HEK293 (cell line): Measurements from ENCODE around the gene TDRKH.

Experiments used
- AEBP2 ChIP-seq: fragments of 450-650 bp; formaldehyde crosslinking; IDR thresholded peaks from 2 replicates; pipeline ENCODE4 v1.5.1; 2016; ENCODE audit warnings: missing biosample characterization, missing genetic modification characterization, borderline replicate concordance
- ATF2 ChIP-seq: fragments of 450-650 bp; formaldehyde crosslinking; IDR thresholded peaks from 2 replicates; pipeline ENCODE4 v1.5.1; 2016; ENCODE audit warnings: missing biosample characterization, missing genetic modification characterization, low read depth
- BCL11B ChIP-seq: fragments of 450-650 bp; formaldehyde crosslinking; IDR thresholded peaks from 2 replicates; pipeline ENCODE4 v1.5.1; 2016; ENCODE audit warnings: low read depth, missing biosample characterization, missing genetic modification characterization
- ELK4 ChIP-seq: IDR thresholded peaks from 2 replicates; pipeline ENCODE4 v1.6.1; 2011; ENCODE audit warnings: mild to moderate bottlenecking, low read depth, low read length, borderline replicate concordance
- GLI4 ChIP-seq: fragments of 450-650 bp; formaldehyde crosslinking; IDR thresholded peaks from 2 replicates; pipeline ENCODE4 v1.5.1; 2016; ENCODE audit warnings: missing biosample characterization, missing genetic modification characterization
- GLIS1 ChIP-seq: fragments of 450-650 bp; formaldehyde crosslinking; IDR thresholded peaks from 2 replicates; pipeline ENCODE4 v1.5.1; 2016; ENCODE audit warnings: missing biosample characterization, missing genetic modification characterization
- KLF10 ChIP-seq: fragments of 450-650 bp; IDR thresholded peaks from 2 replicates; pipeline ENCODE4 v1.5.1; 2018; ENCODE audit warnings: missing biosample characterization, mild to moderate bottlenecking, missing genetic modification characterization
- PRDM10 ChIP-seq: fragments of 450-650 bp; formaldehyde crosslinking; IDR thresholded peaks from 2 replicates; pipeline ENCODE4 v1.5.1; 2016; ENCODE audit warnings: missing biosample characterization, missing genetic modification characterization
- SCRT2 ChIP-seq: fragments of 450-650 bp; formaldehyde crosslinking; IDR thresholded peaks from 2 replicates; pipeline ENCODE4 v1.5.1; 2016; ENCODE audit warnings: missing biosample characterization, missing genetic modification characterization
- SP7 ChIP-seq: fragments of 450-650 bp; formaldehyde crosslinking; IDR thresholded peaks from 2 replicates; pipeline ENCODE4 v1.5.1; 2016; ENCODE audit warnings: missing biosample characterization, missing genetic modification characterization
- WT1 ChIP-seq: fragments of 450-650 bp; formaldehyde crosslinking; IDR thresholded peaks from 2 replicates; pipeline ENCODE4 v1.5.1; 2016; ENCODE audit warnings: missing biosample characterization, missing genetic modification characterization
- YY2 ChIP-seq: fragments of 450-650 bp; formaldehyde crosslinking; IDR thresholded peaks from 2 replicates; pipeline ENCODE4 v1.5.1; 2016; ENCODE audit warnings: missing biosample characterization, missing genetic modification characterization
- ZBTB21 ChIP-seq: fragments of 450-650 bp; formaldehyde crosslinking; IDR thresholded peaks from 2 replicates; pipeline ENCODE4 v1.5.1; 2017; ENCODE audit warnings: missing biosample characterization, missing genetic modification characterization
- ZBTB44 ChIP-seq: fragments of 450-650 bp; IDR thresholded peaks from 2 replicates; pipeline ENCODE4 v1.5.1; 2018; ENCODE audit warnings: missing biosample characterization, mild to moderate bottlenecking, missing genetic modification characterization
- ZFHX2 ChIP-seq: fragments of 450-650 bp; formaldehyde crosslinking; conservative IDR thresholded peaks from 2 replicates; pipeline ENCODE4 v1.5.1; 2016; ENCODE audit warnings: missing biosample characterization, missing genetic modification characterization
- ZNF16 ChIP-seq: fragments of 450-650 bp; formaldehyde crosslinking; IDR thresholded peaks from 2 replicates; pipeline ENCODE4 v1.5.1; 2016; ENCODE audit warnings: low read depth, missing biosample characterization, missing genetic modification characterization
- ZNF211 ChIP-seq: fragments of 450-650 bp; formaldehyde crosslinking; IDR thresholded peaks from 2 replicates; pipeline ENCODE4 v1.5.1; 2016; ENCODE audit warnings: low read depth, missing biosample characterization, missing genetic modification characterization
- ZNF426 ChIP-seq: fragments of 450-650 bp; formaldehyde crosslinking; IDR thresholded peaks from 2 replicates; pipeline ENCODE4 v1.5.1; 2017; ENCODE audit warnings: missing biosample characterization, missing genetic modification characterization, mild to moderate bottlenecking, inconsistent platforms, moderate library complexity
- ZNF510 ChIP-seq: fragments of 450-650 bp; formaldehyde crosslinking; IDR thresholded peaks from 2 replicates; pipeline ENCODE4 v1.5.1; 2018; ENCODE audit warnings: mild to moderate bottlenecking, missing genetic modification characterization, missing biosample characterization; ENCODE audit not compliant: insufficient replicate concordance
- ZNF544 ChIP-seq: fragments of 450-650 bp; formaldehyde crosslinking; IDR thresholded peaks from 2 replicates; pipeline ENCODE4 v1.5.0; 2017; ENCODE audit warnings: missing biosample characterization, missing genetic modification characterization
- ZNF555 ChIP-seq: fragments of 450-650 bp; formaldehyde crosslinking; conservative IDR thresholded peaks from 2 replicates; pipeline ENCODE4 v1.5.1; 2017; ENCODE audit warnings: missing biosample characterization, mild to moderate bottlenecking, missing genetic modification characterization, inconsistent platforms
- ZNF658 ChIP-seq: fragments of 450-650 bp; formaldehyde crosslinking; IDR thresholded peaks from 2 replicates; pipeline ENCODE4; 2016; ENCODE audit warnings: missing biosample characterization, missing genetic modification characterization
- ZNF830 ChIP-seq: fragments of 450-650 bp; IDR thresholded peaks from 2 replicates; pipeline ENCODE4 v1.5.0; 2018; ENCODE audit warnings: missing biosample characterization, missing genetic modification characterization, low read depth, mild to moderate bottlenecking, moderate library complexity
- TF ChIP-seq, protein P1 (sequence below): fragments of 450-650 bp; formaldehyde crosslinking; IDR thresholded peaks from 2 replicates; pipeline ENCODE4 v1.5.1; 2016; ENCODE audit warnings: missing biosample characterization, missing genetic modification characterization, borderline replicate concordance

Gene TDRKH

GRCh38 chr1:151809985-151810556 is 19.8 kb upstream of the TDRKH start (continued):
- TF ChIP-seq ZNF426: no peak
- no peak for TF ChIP-seq ZFHX2 (tag by site-specific recombination)
- peak; percentile 61 for TF ChIP-seq WT1
- no peak for TF ChIP-seq ZNF510 (tag by site-specific recombination)
- TF ChIP-seq SP7: peak; percentile 94
- TF ChIP-seq GLI4 (tag by site-specific recombination): no peak
- TF ChIP-seq PRDM10 (tag by site-specific recombination): peak; percentile 97
- no peak for TF ChIP-seq GLIS1 (tag by site-specific recombination)
- 0 out of 2 replicates have a peak, but pooled peaks have one; percentile 53 for TF ChIP-seq ZBTB44 (tag by site-specific recombination)
- no peak for TF ChIP-seq AEBP2 (tag by site-specific recombination)
- TF ChIP-seq ELK4: no peak
- no peak for TF ChIP-seq ZNF544 (tag by site-specific recombination)
- TF ChIP-seq, protein P1, sequence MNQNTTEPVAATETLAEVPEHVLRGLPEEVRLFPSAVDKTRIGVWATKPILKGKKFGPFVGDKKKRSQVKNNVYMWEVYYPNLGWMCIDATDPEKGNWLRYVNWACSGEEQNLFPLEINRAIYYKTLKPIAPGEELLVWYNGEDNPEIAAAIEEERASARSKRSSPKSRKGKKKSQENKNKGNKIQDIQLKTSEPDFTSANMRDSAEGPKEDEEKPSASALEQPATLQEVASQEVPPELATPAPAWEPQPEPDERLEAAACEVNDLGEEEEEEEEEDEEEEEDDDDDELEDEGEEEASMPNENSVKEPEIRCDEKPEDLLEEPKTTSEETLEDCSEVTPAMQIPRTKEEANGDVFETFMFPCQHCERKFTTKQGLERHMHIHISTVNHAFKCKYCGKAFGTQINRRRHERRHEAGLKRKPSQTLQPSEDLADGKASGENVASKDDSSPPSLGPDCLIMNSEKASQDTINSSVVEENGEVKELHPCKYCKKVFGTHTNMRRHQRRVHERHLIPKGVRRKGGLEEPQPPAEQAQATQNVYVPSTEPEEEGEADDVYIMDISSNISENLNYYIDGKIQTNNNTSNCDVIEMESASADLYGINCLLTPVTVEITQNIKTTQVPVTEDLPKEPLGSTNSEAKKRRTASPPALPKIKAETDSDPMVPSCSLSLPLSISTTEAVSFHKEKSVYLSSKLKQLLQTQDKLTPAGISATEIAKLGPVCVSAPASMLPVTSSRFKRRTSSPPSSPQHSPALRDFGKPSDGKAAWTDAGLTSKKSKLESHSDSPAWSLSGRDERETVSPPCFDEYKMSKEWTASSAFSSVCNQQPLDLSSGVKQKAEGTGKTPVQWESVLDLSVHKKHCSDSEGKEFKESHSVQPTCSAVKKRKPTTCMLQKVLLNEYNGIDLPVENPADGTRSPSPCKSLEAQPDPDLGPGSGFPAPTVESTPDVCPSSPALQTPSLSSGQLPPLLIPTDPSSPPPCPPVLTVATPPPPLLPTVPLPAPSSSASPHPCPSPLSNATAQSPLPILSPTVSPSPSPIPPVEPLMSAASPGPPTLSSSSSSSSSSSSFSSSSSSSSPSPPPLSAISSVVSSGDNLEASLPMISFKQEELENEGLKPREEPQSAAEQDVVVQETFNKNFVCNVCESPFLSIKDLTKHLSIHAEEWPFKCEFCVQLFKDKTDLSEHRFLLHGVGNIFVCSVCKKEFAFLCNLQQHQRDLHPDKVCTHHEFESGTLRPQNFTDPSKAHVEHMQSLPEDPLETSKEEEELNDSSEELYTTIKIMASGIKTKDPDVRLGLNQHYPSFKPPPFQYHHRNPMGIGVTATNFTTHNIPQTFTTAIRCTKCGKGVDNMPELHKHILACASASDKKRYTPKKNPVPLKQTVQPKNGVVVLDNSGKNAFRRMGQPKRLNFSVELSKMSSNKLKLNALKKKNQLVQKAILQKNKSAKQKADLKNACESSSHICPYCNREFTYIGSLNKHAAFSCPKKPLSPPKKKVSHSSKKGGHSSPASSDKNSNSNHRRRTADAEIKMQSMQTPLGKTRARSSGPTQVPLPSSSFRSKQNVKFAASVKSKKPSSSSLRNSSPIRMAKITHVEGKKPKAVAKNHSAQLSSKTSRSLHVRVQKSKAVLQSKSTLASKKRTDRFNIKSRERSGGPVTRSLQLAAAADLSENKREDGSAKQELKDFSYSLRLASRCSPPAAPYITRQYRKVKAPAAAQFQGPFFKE (tag by site-specific recombination): no peak
- peak; percentile 55 for TF ChIP-seq ATF2
- TF ChIP-seq BCL11B: peak; percentile 77
- TF ChIP-seq ZNF830 (tag by site-specific recombination): no peak
- no peak for TF ChIP-seq ZNF211 (tag by site-specific recombination)
- no peak for TF ChIP-seq ZNF16
- TF ChIP-seq ZNF555 (tag by site-specific recombination): no peak
- no peak for TF ChIP-seq ZNF658 (tag by site-specific recombination)
- TF ChIP-seq KLF10 (tag by site-specific recombination): peak; percentile 49
- TF ChIP-seq YY2 (tag by site-specific recombination): no peak
- TF ChIP-seq SCRT2 (tag by site-specific recombination): no peak
- TF ChIP-seq ZBTB21 (tag by site-specific recombination): peak; percentile 46; the same call in 1 of the 2 replicates
